Measurements from ENCODE around the gene AKAP13.

- TF ChIP-seq, protein P1, sequence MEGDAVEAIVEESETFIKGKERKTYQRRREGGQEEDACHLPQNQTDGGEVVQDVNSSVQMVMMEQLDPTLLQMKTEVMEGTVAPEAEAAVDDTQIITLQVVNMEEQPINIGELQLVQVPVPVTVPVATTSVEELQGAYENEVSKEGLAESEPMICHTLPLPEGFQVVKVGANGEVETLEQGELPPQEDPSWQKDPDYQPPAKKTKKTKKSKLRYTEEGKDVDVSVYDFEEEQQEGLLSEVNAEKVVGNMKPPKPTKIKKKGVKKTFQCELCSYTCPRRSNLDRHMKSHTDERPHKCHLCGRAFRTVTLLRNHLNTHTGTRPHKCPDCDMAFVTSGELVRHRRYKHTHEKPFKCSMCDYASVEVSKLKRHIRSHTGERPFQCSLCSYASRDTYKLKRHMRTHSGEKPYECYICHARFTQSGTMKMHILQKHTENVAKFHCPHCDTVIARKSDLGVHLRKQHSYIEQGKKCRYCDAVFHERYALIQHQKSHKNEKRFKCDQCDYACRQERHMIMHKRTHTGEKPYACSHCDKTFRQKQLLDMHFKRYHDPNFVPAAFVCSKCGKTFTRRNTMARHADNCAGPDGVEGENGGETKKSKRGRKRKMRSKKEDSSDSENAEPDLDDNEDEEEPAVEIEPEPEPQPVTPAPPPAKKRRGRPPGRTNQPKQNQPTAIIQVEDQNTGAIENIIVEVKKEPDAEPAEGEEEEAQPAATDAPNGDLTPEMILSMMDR (IDR thresholded peaks at IDR 0.05): no peak
- TF ChIP-seq POLR2A (IDR thresholded peaks at IDR 0.05): no peak
These were observed 115.1 kb downstream of the AKAP13 start for GRCh38 chr15:85495544-85495943.
